Right ventricle myocardium superior (tissue), 1 donor: Measurements from ENCODE around the gene MYO3B. TPM values are rescaled to one million over a fixed set of nuclear protein-coding genes. Genes with fewer than 3 reads are reported as not detected.
"Not testable (repeated sequence)": the region's sequence is repeated elsewhere in the genome, so short reads cannot be mapped to it uniquely, and the experiment has no call there.

ENCODE experiments used
- ATAC-seq: fragments of 200-7000 bp; cut with Tn5 transposase; one replicate; pipeline ENCODE4 v1.9.1; 2020; ENCODE audit warnings: mild to moderate bottlenecking; ENCODE audit not compliant: poor library complexity
- DNase-seq: peaks from one replicate; pipeline ENCODE4 v3.0.0-alpha.2; 2020
- intact Hi-C: fragments of 100-400 bp; cut with DNase I; formaldehyde crosslinking; loops from one replicate; pipeline ENCODE4 v1.11.2; 2022
- total RNA-seq: library from RNA; stranded (reverse); fragmentation: NEBNext Ultra II Directional; extraction: Animal tissue kit (Norgen Biotek cat#: 25700); gene quantifications from one replicate; pipeline ENCODE4 v1.2.1, GENCODE V29; 2021
- donor health status: DM: no; HTN: yes; CAD: no; lungs with severe emphysema.

Gene MYO3B
- total RNA-seq, 1 donor from 2014 or later: not detected

- intact Hi-C loops: loop anchor here (5.0 kb wide), 1 partner anchor 401 kb away; no protein-coding TSS in a partner anchor
- DNase-seq (no peak), ATAC-seq (no peak)
Measured at GRCh38 chr2:170411660-170412059, 233.7 kb downstream of the MYO3B start.

GRCh38 chr2:170420961-170421687 is 243.2 kb downstream of the MYO3B start:
- ATAC-seq: no peak
- intact Hi-C loops: no loop called here
- DNase-seq: no peak

- intact Hi-C loops: no loop called here
- DNase-seq (no peak), ATAC-seq (no peak)
Measured at GRCh38 chr2:170423919-170424318, 246.0 kb downstream of the MYO3B start.

GRCh38 chr2:170425281-170425751 is 247.4 kb downstream of the MYO3B start:
- ATAC-seq: no peak
- intact Hi-C loops: no loop called here
- no peak for DNase-seq

- intact Hi-C loops: no loop called here
- DNase-seq (no peak), ATAC-seq (no peak)
Measured at GRCh38 chr2:170428868-170429267, 250.9 kb downstream of the MYO3B start.

GRCh38 chr2:170432823-170433222 is 254.9 kb downstream of the MYO3B start:
- ATAC-seq (no peak), DNase-seq (no peak)
- intact Hi-C loops: no loop called here

- DNase-seq (no peak), ATAC-seq (no peak)
- intact Hi-C loops: no loop called here
Measured at GRCh38 chr2:170433448-170433847, 255.5 kb downstream of the MYO3B start.

- intact Hi-C loops, ATAC-seq, DNase-seq: not testable (repeated sequence)
Measured at GRCh38 chr2:170434396-170434795, 256.4 kb downstream of the MYO3B start.

GRCh38 chr2:170434900-170435621 is 257.1 kb downstream of the MYO3B start:
- no peak for DNase-seq
- ATAC-seq: no peak
- intact Hi-C loops: no loop called here

GRCh38 chr2:170436077-170436943 is 258.4 kb downstream of the MYO3B start:
- intact Hi-C loops: no loop called here
- DNase-seq (no peak), ATAC-seq (no peak)

GRCh38 chr2:170446078-170446477 is 268.1 kb downstream of the MYO3B start:
- no peak for DNase-seq
- no peak for ATAC-seq
- intact Hi-C loops: no loop called here

GRCh38 chr2:170449034-170449433 is 271.1 kb downstream of the MYO3B start:
- no peak for ATAC-seq
- DNase-seq: no peak
- intact Hi-C loops: no loop called here

GRCh38 chr2:170454471-170455372 is 276.8 kb downstream of the MYO3B start:
- DNase-seq (no peak), ATAC-seq (no peak)
- intact Hi-C loops: no loop called here

GRCh38 chr2:170455617-170456426 is 277.9 kb downstream of the MYO3B start:
- intact Hi-C loops: no loop called here
- DNase-seq: no peak
- no peak for ATAC-seq

GRCh38 chr2:170456914-170457313 is 279.0 kb downstream of the MYO3B start:
- intact Hi-C loops: no loop called here
- ATAC-seq (no peak), DNase-seq (no peak)

- ATAC-seq: no peak
- intact Hi-C loops: no loop called here
- DNase-seq: no peak
Measured at GRCh38 chr2:170457742-170458141, 279.8 kb downstream of the MYO3B start.

- no peak for DNase-seq
- ATAC-seq: no peak
- intact Hi-C loops: no loop called here
Measured at GRCh38 chr2:170461889-170462288, 283.9 kb downstream of the MYO3B start.
